Dedifferentiated amniotic fluid mesenchymal stem cell (primary cell): Measurements from ENCODE around the gene GABRA1.

ENCODE experiments used
- DNase-seq: peaks from one replicate; pipeline ENCODE4 v3.0.0-alpha.2; 2016; ENCODE audit errors: extremely low spot score

GABRA1 gene

DNA sequence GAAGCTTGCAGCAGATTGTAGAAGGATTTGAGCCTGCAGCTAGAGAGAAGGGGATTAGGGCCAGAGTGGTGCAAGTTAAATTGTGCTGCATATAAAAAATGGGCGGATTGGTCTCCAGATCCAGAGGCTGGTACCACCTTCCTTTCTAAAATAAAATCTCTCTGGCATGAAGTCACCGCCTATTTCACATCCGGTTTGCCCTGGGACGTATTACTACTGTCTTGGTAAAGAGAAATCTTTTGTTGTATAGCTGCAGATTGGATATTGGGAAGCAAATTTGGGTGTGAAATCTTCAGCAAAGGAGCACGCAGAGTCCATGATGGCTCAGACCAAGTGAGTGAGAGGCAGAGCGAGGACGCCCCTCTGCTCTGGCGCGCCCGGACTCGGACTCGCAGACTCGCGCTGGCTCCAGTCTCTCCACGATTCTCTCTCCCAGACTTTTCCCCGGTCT, at the start of gene GABRA1:
GABRA1 (plus strand) TSS at position 180 of the 451 bp plus-strand sequence. CDS start 2,691 bp downstream, outside the sequence.
- no peak for DNase-seq

DNA sequence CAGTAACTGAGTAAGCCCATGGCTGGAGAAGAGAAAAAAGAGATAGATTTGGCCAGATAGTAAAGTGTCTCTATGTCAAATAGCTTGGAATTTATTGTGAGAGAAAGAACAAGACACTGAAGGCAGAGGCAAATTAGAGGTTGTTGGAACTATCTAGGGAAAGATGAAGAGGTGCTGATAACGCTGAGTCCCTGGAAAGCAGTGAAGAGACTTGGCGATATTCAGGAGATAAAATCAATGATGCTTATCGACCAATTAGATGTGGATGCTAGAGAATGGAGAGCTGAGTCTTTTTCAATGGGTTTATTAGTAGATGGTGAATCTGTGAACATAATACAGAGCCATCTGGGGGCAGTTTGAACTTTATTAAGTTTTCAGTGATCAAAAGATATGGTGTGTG, 48.6 kb upstream of the GABRA1 start:
- no peak for DNase-seq

DNA sequence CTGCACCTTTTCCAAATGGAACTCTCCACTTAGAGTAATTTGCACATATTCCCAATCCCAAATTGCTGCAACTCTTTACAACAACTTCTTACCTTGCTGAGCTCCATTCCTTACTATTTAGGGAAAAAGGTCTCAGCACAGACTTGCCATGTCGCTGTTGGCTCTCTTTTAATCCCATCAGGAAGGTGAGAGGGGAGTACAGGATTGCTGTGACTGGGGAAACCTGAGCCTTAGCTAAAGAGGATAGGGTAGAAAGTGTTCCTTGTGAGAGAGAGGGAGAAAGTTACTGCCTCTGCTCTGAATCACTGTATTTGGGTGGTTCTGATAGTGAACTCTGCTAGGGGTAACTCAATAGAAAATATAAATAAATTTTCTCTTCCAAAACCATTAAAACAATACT, 43.7 kb upstream of the GABRA1 start:
- no peak for DNase-seq

DNA sequence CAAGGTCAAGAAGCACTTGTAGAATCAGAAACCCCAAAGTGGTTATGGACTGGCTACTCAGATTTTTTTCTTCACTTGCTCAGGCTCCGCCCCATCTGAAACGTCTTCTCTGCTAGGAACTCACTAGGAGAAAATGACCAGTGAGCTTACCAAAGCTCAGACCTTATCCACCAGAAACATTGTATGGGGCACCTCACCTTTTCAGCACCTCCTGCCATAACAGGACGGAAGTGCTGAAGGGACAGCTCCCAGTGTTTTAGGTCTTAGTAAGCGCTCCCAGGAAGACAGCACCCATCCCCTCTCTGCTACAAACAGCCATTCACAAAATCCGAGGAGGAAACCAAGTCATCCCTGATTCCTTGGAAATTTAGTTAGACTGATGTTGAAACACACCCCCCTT, 1.2 kb upstream of the GABRA1 start:
- no peak for DNase-seq

DNA sequence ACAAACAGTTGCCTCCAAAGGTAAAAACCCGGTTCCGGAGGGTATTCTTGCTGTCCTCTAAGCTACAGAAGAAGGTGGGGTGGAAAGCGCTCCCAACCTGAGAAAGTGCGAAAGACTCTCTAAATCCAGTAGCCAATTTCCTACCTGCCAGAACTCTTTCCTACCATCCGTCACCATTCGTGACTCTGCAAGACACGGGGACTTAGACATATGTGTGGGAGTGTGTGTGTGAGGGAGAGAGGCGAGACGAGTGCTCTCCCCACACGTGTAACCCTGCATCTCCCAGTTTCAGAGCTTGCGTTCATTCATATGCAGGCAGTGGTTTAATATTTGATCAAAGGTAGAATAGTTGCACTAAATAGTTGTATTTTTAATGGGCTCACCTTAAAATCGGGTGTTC, 473 bp upstream of the GABRA1 start:
- DNase-seq: no peak

DNA sequence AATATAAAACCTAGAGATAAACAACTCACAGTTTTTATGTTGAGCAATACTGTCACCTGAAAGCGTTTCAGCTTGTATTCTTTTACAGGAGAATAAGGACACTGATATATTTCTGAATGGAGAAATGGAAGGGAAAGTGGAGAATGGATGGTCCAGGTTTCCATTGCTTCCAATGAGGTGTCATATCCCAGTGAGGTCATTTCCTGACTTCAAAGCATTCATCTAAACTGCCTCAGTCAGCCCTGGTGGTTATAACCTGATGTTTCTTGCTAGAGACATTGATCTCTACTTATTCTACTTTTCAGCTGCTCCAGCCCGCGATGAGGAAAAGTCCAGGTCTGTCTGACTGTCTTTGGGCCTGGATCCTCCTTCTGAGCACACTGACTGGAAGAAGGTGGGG, 2.6 kb downstream of the GABRA1 start:
- DNase-seq: no peak

DNA sequence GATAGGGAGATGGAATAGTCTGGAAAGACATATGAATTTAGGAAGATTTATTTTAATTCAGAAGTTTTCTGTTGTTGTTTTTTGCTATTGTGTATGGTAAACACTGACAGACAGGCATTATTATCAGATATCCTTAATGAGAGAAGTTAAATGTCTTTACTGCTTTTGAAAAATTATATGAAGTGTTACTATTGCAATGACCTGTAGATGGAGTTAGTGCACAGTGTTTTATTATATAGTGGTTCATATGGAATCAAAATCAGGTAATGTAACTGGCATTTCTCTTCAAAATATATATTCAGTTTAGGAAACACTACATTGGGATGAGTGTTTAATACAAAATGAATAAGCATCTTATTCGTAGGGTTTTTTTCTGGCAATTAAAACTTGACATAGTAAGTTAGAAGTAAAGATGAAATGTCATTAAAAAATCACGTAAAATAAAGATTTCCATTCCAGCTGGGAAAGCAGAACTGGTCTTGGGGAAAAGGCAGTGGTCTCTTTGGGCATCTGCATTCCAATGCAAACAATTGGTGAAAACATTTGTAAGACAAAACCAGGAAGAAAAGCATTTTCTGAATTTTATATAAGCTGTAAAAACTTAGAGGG, 3.9 kb downstream of the GABRA1 start:
- DNase-seq: no peak

DNA sequence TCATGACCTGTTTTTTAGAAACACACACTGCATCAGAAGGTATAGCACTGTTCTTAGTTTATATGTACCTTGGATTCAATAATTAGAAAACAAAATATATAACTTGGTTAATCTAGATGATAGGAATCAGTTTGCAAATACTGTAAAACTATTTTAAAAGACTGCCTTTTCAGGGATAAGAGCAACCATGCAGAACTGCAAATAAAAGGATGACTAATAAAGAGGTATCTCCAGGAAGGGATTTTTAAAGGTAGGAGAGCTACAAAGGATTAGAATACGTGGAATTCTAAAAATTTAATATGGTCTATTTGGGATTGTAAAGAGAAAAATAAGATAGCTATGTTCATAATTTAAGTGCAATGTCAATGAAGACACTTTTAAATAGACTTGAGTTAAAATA, 9.4 kb downstream of the GABRA1 start:
- DNase-seq: no peak

DNA sequence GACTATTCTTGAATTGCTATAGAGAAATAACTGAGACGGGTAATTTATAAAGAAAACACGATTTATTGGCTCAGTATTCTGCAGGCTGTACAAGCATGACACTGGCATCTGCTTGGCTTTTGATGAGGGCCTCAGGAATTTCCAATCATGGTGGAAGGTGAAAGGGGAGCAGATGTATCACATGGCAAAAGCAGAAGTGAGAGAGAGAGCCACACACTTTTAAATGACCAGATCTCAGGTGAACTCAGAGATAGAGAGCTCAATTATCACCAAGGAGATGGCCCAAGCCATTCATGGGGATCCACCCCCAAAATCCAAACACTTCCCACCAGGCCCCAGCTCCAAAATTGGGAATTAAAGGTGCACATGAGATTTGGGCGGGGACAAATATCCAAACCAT, 15.3 kb downstream of the GABRA1 start:
- no peak for DNase-seq

DNA sequence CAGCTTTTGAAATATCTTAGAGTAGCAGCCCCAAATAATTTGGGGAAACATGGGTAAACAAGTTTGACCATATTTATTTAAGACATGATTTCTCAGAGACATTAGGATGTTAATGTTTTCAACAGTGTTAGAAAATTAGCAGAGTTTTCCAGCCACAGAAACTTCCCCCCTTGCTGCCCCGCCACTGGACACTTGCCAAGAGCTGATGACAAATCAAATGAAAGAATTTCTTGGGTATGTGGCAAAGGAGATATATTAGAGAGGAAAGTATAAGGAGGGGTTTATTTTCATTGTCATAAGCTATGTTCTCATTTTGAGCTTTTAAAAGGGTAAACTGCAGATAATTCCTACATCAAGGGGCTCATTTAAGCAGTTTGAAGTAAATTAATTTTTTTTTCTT, 15.9 kb downstream of the GABRA1 start:
- DNase-seq: no peak

DNA sequence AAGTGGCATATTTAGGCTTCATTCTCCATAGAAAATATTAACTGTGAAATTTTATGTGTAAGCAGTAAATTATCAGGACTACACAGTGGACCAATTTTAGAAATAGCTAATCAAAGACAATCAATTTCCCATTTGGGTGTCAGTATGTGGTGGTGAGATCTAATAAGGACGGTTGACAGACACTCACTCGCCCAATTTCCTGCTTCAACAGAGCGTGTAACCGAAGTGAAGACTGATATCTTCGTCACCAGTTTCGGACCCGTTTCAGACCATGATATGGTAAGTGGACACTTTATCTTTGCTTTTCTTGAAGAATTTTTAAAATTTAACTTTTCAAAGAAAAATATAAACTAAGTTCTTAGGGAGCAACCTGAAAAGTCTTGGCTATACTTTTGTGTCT, 17.6 kb downstream of the GABRA1 start:
- DNase-seq: no peak

DNA sequence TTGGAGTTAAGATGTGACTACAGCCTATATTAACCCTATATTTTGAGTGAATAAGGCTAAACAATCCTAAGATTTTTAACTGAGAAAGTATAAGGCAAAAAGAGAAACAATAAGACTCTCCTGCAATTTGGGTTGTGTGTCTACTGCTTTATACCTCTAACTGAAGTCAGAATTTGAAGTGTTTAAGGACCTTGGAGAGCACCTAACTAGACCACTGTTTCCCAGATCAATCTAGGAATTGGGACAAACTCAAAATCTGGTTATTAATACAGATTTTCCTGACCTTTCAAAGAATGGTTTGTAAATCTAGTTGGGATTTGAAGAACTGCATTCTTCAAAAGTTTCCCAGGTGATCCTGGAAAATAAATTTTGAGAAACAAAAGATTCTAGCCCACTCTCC, 42.1 kb downstream of the GABRA1 start:
- no peak for DNase-seq

DNA sequence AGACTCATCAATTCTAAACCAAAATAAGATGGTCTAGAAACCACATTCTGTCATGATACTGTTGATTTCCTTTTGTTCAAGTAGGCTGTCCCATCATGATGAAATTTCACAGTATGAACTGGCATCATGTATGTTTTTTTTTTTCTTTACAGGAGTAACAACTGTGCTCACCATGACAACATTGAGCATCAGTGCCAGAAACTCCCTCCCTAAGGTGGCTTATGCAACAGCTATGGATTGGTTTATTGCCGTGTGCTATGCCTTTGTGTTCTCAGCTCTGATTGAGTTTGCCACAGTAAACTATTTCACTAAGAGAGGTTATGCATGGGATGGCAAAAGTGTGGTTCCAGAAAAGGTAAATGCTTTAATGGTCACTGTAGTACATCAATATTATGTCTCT, 47.6 kb downstream of the GABRA1 start:
- DNase-seq: no peak

DNA sequence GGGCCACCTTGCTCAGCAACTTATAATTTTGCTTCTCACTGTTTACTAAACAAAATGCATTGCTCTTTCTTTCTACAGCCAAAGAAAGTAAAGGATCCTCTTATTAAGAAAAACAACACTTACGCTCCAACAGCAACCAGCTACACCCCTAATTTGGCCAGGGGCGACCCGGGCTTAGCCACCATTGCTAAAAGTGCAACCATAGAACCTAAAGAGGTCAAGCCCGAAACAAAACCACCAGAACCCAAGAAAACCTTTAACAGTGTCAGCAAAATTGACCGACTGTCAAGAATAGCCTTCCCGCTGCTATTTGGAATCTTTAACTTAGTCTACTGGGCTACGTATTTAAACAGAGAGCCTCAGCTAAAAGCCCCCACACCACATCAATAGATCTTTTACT, 49.1 kb downstream of the GABRA1 start:
- DNase-seq: no peak

DNA sequence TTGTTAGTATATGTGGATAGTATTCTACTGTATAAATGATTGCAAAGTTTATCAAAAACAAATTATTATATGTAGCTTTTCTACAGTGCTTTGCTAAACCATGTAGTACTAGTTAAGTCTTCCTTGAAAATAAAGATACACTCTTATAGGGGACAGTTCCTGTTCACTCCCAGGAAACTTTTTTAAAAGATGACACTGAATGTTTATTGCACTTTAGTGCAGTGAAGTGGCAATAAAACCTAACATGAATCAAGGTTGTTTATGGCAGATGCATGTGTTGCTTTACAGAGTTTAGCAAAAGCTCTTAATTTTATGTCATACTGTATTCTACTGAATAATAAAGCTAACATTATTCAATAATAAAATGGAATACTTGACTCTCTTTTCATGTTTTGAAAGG, 51.7 kb downstream of the GABRA1 start:
- DNase-seq: no peak

DNA sequence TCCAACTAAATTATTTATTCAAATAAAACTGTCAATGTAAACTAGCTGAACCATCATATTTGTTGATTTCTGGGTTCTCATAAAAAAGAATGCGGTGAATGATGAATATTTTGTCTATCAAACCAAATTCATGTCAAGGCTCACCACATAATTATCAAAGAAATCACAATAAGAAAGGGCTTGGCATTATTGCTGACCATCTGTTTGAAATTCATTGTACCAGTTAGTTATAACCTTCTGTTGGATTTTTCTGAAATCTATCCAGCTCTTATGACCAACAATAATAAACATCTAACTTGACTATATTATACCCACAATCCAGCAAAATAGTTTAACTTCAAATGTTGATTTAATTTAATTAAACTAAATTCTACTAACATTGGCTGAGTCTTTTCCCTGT, 53.1 kb downstream of the GABRA1 start:
- DNase-seq: no peak

DNA sequence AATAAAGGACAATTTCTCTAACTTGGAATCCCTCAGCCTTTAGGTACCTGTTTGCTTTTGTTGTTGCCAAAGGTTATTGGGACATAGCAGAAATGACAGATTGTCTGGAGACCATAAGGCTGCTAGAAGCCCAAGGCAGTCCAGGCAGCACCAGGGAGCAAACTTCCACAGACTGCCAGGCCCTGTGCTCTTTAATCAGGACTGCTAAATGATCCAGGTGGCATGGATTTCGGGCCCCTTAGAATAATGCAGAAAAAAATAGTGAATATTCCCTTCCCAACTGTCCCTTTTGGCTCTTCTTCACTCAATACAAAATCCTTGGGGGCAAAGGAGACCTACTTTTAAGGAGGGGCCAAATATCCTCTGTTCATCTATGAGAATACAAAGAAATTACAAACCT, 73.9 kb downstream of the GABRA1 start:
- no peak for DNase-seq

DNA sequence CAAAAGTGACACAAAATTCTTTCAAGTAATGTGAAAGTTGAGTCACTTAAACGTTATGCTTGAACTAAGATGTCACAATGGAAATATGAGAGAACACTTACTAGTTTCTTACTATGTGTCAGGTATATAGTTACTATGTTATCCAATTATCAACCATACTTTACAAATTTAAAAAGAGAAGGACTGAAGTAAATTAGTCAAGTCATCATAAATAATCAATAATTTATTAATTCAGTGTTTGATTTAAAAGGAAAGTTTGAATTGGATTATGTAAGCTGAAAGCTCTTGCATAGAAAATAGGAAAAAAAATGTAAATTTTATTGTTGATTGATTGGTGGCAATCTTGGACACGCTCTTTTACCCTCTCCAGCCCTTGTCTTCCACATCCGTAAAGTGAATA, 76.3 kb downstream of the GABRA1 start:
- no peak for DNase-seq

DNA sequence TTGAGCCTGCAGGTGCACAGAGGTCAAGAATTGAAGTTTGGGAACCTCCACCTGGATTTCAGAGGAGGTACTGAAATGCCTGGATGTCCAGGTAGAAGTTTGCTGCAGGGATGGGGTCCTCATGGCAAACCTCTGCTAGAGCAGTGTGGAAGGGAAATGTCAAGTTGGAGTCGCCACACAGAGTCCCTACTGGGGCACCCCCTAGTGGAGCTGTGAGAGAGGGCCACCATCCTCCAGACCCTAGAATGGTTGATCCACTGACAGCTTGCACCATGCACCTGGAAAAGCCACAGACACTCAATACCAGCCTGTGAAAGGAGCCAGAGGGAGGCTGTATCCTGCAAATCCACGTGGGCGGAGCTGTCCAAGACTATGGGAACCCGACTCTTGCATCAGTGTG, 78.0 kb downstream of the GABRA1 start:
- DNase-seq: no peak

DNA sequence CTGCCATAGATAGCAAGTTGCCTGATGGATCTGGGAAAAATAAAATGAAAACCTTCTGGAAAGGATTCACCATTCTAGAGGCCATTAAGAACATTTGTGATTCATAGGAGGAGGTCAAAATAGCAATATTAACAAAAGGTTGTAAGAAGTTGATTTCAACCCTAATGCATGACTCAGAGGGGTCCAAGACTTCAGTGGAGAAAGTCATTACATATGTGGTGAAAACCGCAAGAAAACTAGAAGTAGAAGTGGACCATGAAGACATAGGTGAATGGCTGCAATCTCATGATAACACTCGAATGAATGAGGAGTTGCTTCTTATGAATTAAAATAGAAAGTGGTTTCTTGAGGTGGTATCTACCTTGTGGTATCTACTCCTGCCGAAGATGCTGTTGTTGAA, 86.6 kb downstream of the GABRA1 start:
- DNase-seq: no peak

DNA sequence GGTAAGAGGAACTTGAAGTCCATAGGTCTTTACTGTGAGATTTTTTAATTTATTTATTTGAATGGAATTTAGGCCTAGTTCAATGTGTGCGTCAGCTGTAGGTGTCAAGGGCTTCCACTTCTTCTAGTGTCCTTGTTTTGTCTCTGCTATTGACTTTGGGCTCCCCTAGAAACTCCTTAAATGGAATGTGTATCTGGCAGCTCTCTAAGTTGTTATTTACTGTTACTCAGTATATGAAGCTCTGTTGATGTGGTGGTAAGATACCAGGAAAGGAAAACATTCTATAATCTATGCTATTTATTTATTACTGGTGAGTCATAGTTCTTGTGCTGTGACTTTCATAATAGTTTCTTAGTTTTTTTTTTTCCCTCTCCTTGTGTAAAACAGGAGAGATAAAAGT, 97.1 kb downstream of the GABRA1 start:
- no peak for DNase-seq

DNA sequence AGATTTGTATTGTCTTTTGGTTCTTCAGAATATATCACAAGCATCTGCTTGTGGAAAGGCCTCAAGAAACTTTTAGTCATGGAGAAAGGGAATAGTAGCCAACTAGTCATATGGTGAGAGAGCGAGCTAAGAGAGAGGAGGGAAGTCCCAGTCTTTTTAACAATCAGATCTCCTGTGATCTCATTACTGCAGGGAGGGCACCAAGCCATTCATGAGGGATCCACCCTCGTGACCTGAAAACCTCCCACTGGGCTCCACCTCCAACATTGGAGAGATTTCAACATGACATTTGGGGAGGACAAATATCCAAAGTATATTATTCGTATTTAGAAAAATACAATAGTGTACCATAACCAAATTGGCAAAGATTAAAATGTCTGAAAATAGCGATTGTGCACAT, 99.0 kb downstream of the GABRA1 start:
- no peak for DNase-seq
